Measurements from ENCODE around the gene MRPL54.
"Not testable (repeated sequence)": the region's sequence is repeated elsewhere in the genome, so short reads cannot be mapped to it uniquely, and the experiment has no call there.

MRPL54 gene

DNA sequence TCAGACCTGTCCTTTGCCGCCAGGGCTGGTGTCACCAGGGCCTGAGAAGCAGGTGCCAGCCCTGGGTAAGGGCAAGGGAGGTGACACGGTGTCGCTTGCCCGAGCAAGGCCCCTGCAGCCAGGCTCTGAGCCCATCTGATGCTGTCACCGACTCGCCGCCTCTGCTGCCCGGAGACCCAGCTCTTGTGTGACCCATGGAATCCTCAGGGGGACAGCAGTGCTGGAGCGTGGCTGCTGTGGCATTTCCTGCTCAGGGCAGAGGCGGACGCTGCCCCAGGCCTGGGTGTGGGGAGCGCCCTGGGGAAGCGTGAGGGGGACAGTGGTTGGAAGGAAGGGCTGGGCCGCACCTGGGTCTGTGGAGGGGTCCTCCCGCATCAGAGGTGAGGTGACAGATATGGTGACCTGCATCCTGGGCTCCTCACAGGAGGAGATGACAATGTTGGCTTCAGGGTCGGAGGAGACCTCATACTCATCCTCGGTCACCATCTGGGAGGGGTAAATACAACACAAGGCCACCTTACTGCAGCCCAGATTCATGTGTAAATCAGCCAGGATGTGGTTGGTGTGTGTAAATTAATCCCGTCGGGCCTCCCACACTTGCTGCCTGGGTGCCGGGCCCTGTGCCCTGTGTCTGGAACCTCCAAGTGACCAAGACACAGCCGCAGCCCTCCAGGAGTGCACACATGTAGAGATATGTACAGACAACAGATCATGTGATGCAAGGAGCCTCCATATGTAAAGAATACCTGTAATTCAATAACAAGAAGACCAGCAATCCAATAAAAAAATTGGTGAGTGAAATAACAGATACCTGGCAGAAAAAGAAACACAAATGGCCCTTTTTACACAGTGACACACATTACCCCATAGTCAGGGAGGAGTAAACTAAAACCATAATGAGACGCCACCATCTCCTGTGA, 51.3 kb downstream of the MRPL54 start:
- DNase-seq: no peak

DNA sequence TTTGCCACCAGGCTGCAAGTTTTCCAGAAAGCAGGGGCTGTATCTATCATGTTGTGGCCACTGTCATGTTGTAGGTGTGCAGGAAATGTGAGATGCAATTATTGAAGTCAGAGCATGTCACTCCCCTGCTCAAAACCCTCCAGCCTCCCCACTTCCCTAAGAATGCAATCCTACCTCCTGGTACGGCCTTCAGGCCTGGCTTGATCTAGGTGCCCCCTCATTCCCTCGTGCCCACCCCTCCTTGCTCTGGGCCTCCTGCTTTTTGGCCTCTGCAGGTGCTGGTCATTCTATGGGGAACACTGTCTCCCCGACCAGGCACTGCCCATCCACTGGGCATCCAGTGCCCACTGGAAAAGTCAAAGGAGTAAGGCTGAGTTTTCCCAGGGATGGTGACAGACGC, 52.2 kb downstream of the MRPL54 start:
- DNase-seq: no peak

DNA sequence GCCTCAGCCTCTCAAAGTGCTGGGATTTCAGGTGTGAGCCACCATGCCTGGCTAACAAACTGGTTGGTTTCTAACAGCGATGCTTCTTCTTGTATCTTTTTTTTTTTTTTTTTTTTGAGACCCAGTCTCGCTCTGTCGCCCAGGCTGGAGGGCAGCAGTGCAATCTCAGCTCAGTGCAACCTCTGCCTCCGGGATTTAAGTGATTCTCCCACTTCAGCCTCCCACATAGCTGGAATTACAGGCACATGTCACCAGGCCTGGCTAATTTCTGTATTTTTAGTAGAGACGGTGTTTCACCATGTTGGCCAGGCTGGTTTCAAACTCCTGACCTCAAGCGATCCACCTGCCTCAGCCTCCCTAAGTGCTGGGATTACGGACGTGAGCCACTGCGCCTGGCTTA, 53.7 kb downstream of the MRPL54 start:
- DNase-seq: not testable (repeated sequence)

DNA sequence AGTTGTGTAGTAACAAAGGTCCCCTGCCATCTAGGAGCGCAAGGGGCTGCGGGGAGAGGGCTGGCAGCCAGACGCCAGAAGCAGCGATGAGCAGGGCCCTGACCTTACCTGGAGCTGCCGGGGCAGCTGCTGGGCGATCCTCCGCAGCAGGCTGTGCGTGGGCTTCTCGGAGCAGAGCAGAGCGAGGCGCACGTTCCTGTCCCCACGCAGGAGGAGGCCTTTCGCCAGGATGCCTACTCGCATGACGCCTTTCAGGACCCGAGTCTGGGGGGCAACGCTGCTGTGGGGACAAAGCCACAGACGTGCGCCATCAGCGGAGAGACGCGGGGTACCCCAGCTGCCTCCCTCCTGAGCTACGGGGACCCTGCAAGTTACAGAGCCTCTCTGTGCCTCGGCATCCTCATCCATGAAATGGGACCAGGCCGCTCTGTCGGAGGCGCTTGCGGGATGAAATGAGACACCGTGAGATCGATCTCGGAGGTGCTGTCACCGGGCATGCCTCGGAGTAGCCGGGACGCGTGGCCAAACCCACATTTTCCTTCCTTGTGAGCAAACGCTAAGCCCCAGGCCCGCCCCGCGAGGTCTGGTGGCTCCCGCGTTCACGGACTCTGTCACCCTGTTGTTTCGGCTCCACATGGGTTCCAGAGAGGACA, 54.2 kb downstream of the MRPL54 start:
- DNase-seq: no peak
